ENCODE data around the gene NCDN.

NCDN gene

GRCh38 chr1:35518183-35518582, 39.4 kb upstream of the NCDN start:
- Histone ChIP-seq H3K27ac (no peak overlapping the region), H3K4me1 (no peaks in the 10 kb centered on the region), H3K36me3 (ENCODE audit: control insufficient read depth, insufficient read depth, low read length) (no peaks in the 10 kb centered on the region), H3K79me2 (peaks cover 21% of the 10 kb centered on the region), H3K4me3 (ENCODE audit: low read depth, low read length) (no peak overlapping the region), H3K4me2 (ENCODE audit: low read length) (no peak overlapping the region), H3K9ac (no peak overlapping the region), H3K27me3 (ENCODE audit: control insufficient read depth, insufficient read depth, low read length) (no peaks in the 10 kb centered on the region), H2AFZ (no peak overlapping the region), H3K9me3 (ENCODE audit: control insufficient read depth, low read length) (no peaks in the 10 kb centered on the region)
- TF ChIP-seq CTCF (IDR thresholded peaks at IDR 0.05) = no peak

DNA sequence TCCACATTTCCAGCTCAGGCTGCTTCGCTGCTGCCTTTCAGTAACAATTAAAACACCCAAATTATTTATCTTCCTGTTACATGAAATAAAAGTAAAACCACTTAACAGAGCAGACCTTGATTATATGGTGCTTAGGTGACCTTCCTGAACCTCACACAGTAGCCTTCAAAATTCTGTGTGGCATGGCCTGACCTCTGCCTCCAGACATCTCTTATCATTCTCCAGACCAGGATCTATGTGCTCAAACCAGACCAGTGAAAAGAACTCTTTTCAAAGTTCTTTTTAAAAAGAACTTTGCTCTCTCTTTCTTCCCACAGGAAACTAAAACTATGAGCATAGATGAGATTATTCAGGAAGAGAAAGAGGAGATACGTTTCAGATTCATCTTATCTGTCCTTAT, 38.2 kb upstream of the NCDN start:
- no peak overlapping the region for H3K9ac ChIP-seq
- H3K79me2 ChIP-seq = peaks cover 21% of the 10 kb centered on the region
- no peak overlapping the region for H3K27ac ChIP-seq
- no peaks in the 10 kb centered on the region for H3K4me1 ChIP-seq
- no peaks in the 10 kb centered on the region for H3K36me3 ChIP-seq (ENCODE audit: control insufficient read depth, insufficient read depth, low read length)
- H2AFZ ChIP-seq = no peak overlapping the region
- TF ChIP-seq CTCF (IDR thresholded peaks at IDR 0.05) = no peak
- no peak overlapping the region for H3K4me3 ChIP-seq (ENCODE audit: low read depth, low read length)
- no peaks in the 10 kb centered on the region for H3K9me3 ChIP-seq (ENCODE audit: control insufficient read depth, low read length)
- H3K4me2 ChIP-seq (ENCODE audit: low read length) = no peak overlapping the region
- no peaks in the 10 kb centered on the region for H3K27me3 ChIP-seq (ENCODE audit: control insufficient read depth, insufficient read depth, low read length)

DNA sequence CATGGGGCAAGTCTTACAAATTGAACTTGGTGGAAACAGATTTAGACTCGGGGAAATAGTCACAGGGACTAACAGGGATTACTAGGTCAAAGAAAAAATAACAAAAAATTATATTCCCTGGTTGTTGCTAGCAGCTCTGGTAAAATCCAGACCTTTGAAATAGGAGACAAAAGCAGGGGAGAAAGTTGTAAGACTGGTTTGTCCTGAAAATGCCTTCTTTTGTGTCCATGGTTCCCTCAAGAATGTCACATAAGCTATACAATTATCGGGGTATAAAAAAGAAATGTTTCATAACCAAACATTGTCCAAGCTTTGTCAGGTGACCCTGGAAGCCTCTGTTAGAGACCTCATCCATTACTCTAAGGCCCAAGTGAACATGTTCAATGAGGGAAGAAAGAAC, 33.5 kb upstream of the NCDN start:
- Histone ChIP-seq H3K4me1 (no peaks in the 10 kb centered on the region), H3K4me2 (ENCODE audit: low read length) (no peak overlapping the region), H3K27me3 (ENCODE audit: control insufficient read depth, insufficient read depth, low read length) (no peaks in the 10 kb centered on the region), H3K4me3 (ENCODE audit: low read depth, low read length) (no peak overlapping the region), H2AFZ (no peak overlapping the region), H3K27ac (no peak overlapping the region), H3K79me2 (no peaks in the 10 kb centered on the region), H3K9ac (no peak overlapping the region), H3K9me3 (ENCODE audit: control insufficient read depth, low read length) (no peaks in the 10 kb centered on the region), H3K36me3 (ENCODE audit: control insufficient read depth, insufficient read depth, low read length) (no peaks in the 10 kb centered on the region)
- TF ChIP-seq CTCF (IDR thresholded peaks at IDR 0.05) = no peak

- Histone ChIP-seq H3K4me3 (ENCODE audit: low read depth, low read length) (no peak overlapping the region), H3K4me2 (ENCODE audit: low read length) (no peak overlapping the region), H3K27ac (no peak overlapping the region), H3K79me2 (peaks cover 5% of the 10 kb centered on the region), H3K9ac (no peak overlapping the region), H2AFZ (no peak overlapping the region), H3K4me1 (no peaks in the 10 kb centered on the region), H3K36me3 (ENCODE audit: control insufficient read depth, insufficient read depth, low read length) (no peaks in the 10 kb centered on the region), H3K9me3 (ENCODE audit: control insufficient read depth, low read length) (no peaks in the 10 kb centered on the region), H3K27me3 (ENCODE audit: control insufficient read depth, insufficient read depth, low read length) (no peaks in the 10 kb centered on the region)
- TF ChIP-seq CTCF (IDR thresholded peaks at IDR 0.05) = no peak
These were observed 27.4 kb upstream of the NCDN start for GRCh38 chr1:35530168-35530567.

DNA sequence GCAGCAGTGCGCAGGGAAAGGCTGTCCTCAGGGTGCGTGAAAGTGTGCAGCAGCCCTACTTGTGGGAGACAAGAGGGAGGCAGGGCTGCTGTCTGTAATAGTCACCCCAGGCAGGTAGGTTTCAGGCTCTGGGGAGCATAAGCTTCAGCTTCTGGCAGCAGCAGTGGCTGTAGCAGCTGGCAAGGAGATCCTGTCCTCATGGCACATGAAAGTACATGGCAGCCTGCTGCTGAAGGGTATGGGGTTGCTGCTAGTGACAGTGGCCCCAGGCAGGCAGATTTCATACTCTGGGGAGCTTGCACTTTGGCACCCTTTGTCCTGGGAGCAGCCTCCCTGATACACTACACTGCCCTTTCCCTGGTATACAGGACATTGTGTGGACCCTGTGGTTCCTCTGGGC, 26.7 kb upstream of the NCDN start:
- H3K27ac ChIP-seq = no peak overlapping the region
- H3K79me2 ChIP-seq = peaks cover 5% of the 10 kb centered on the region
- H2AFZ ChIP-seq = no peak overlapping the region
- no peaks in the 10 kb centered on the region for H3K9me3 ChIP-seq (ENCODE audit: control insufficient read depth, low read length)
- no peaks in the 10 kb centered on the region for H3K36me3 ChIP-seq (ENCODE audit: control insufficient read depth, insufficient read depth, low read length)
- TF ChIP-seq CTCF (IDR thresholded peaks at IDR 0.05) = no peak
- no peak overlapping the region for H3K9ac ChIP-seq
- no peaks in the 10 kb centered on the region for H3K4me1 ChIP-seq
- no peak overlapping the region for H3K4me3 ChIP-seq (ENCODE audit: low read depth, low read length)
- H3K4me2 ChIP-seq (ENCODE audit: low read length) = no peak overlapping the region
- H3K27me3 ChIP-seq (ENCODE audit: control insufficient read depth, insufficient read depth, low read length) = no peaks in the 10 kb centered on the region

All from parathyroid adenoma (tissue), 2 donors.